BJ (cell line): ENCODE measurements around the gene PNPLA1. TPM values are rescaled to one million over a fixed set of nuclear protein-coding genes. Genes with fewer than 3 reads are reported as not detected.

Experiments used
- CTCF ChIA-PET: fragments of 350-600 bp; formaldehyde crosslinking; extraction: SDS; loops from one replicate; lab custom pipeline; 2021; ENCODE audit warnings: antibody characterized with exemption, inconsistent platforms; lab: Yijun Ruan, JAX
- POLR2A ChIA-PET: fragments of 300-600 bp; sonication (Branson Sonifier 250); formaldehyde crosslinking; extraction: SDS; loops from one replicate; lab custom pipeline; 2021; ENCODE audit warnings: antibody characterized with exemption; lab: Charles Lee
- DNase-seq: peaks from one replicate; pipeline ENCODE4 v3.0.0-alpha.2; 2011; ENCODE audit warnings: low read depth
- H3K27me3 ChIP-seq: 2 replicates; pipeline ENCODE4 v1.6.0; 2011; ENCODE audit warnings: low read length; ENCODE audit not compliant: control insufficient read depth, insufficient read depth
- H3K36me3 ChIP-seq: 2 replicates; pipeline ENCODE4 v1.5.1; 2011; ENCODE audit warnings: low read length; ENCODE audit not compliant: control insufficient read depth, insufficient read depth
- H3K4me3 ChIP-seq: 2 replicates; pipeline ENCODE4 v1.5.1; 2011; ENCODE audit warnings: low read depth, mild to moderate bottlenecking, control low read depth, low read length
- CTCF ChIP-seq: IDR thresholded peaks from 2 replicates; pipeline ENCODE4 v1.5.1; 2011; ENCODE audit warnings: low read depth, mild to moderate bottlenecking, control low read depth, inconsistent platforms, low read length, moderate library complexity; ENCODE audit not compliant: insufficient read depth
- polyA plus RNA-seq: library from polyadenylated mRNA; depleted of rRNA; stranded (reverse); fragments of >200 nt; gene quantifications from 2 replicates; pipeline ENCODE4 v1.2.3, GENCODE V29; 2011

The PNPLA1 gene
- polyA plus RNA-seq, 1 experiment, result not detected

GRCh38 chr6:36241728-36242127, 28.1 kb upstream of the PNPLA1 start:
- ChIA-PET CTCF (no interaction called here), POLR2A (no interaction called here)
- H3K4me3 ChIP-seq, result no peak overlapping the region
- no peak for TF ChIP-seq CTCF
- H3K27me3 ChIP-seq, result no peaks in the 10 kb centered on the region
- no peak for DNase-seq
- H3K36me3 ChIP-seq, result no peaks in the 10 kb centered on the region

GRCh38 chr6:36242161-36242560, 27.7 kb upstream of the PNPLA1 start:
- ChIA-PET CTCF (interaction anchor here (1.2 kb wide), 1 partner anchor 10 kb away, joined by 5 read pairs; no protein-coding TSS in a partner anchor), POLR2A (no interaction called here)
- H3K36me3 ChIP-seq, result no peaks in the 10 kb centered on the region
- H3K27me3 ChIP-seq, result no peaks in the 10 kb centered on the region
- TF ChIP-seq CTCF, result no peak
- no peak for DNase-seq
- H3K4me3 ChIP-seq, result no peak overlapping the region

GRCh38 chr6:36242626-36243025, 27.2 kb upstream of the PNPLA1 start:
- no peak for TF ChIP-seq CTCF
- POLR2A ChIA-PET, result no interaction called here
- CTCF ChIA-PET, result interaction anchor here (1.0 to 1.4 kb wide), 3 partner anchors 9 to 22 kb away, joined by 4 to 5 read pairs (median 5); no protein-coding TSS in a partner anchor
- Histone ChIP-seq H3K36me3 (no peaks in the 10 kb centered on the region), H3K4me3 (no peak overlapping the region), H3K27me3 (no peaks in the 10 kb centered on the region)
- DNase-seq, result no peak

GRCh38 chr6:36243562-36244212, 26.2 kb upstream of the PNPLA1 start:
- no peak for TF ChIP-seq CTCF
- no peak overlapping the region for H3K4me3 ChIP-seq
- POLR2A ChIA-PET, result interaction anchor here (0.6 kb wide), 1 partner anchor 139 kb away, joined by 4 read pairs; no protein-coding TSS in a partner anchor
- no peak for DNase-seq
- CTCF ChIA-PET, result interaction anchor here (1.0 to 1.4 kb wide), 4 partner anchors 8 to 97 kb away, joined by 3 to 5 read pairs (median 4); no protein-coding TSS in a partner anchor
- H3K36me3 ChIP-seq, result no peaks in the 10 kb centered on the region
- H3K27me3 ChIP-seq, result no peaks in the 10 kb centered on the region

GRCh38 chr6:36244641-36245280, 25.1 kb upstream of the PNPLA1 start:
- no peak for TF ChIP-seq CTCF
- H3K36me3 ChIP-seq, result no peaks in the 10 kb centered on the region
- H3K4me3 ChIP-seq, result no peak overlapping the region
- POLR2A ChIA-PET, result interaction anchor here (0.6 kb wide), 1 partner anchor 140 kb away, joined by 4 read pairs; no protein-coding TSS in a partner anchor
- no peak for DNase-seq
- H3K27me3 ChIP-seq, result no peaks in the 10 kb centered on the region
- CTCF ChIA-PET, result interaction anchor here (0.6 to 1.1 kb wide), 3 partner anchors 59 to 1322 kb away, joined by 3 to 4 read pairs (median 4); no protein-coding TSS in a partner anchor
